Peyer's patch (tissue), 4 donors: ENCODE measurements around the gene GPR78.

Source experiments
- POLR2A ChIP-seq, 2 donors: fragments of 450-650 bp; IDR thresholded peaks; one replicate each; pipeline ENCODE4 v1.5.1; 2017; ENCODE audit warnings: antibody characterized with exemption in 2 of 2, mild to moderate bottlenecking in 2 of 2, moderate library complexity in 2 of 2
- TF ChIP-seq, protein P1 (sequence below), 6 experiments: fragments of 450-650 bp in 4 of 6; fragments of 200-600 bp in 2 of 6; sonication (generic) in 1 of 6; IDR thresholded peaks; one replicate each; pipeline ENCODE4 v1.5.1; 2017 to 2019; ENCODE audit warnings: antibody characterized with exemption in 6 of 6, mild to moderate bottlenecking in 3 of 6, moderate library complexity in 1 of 6

DNA sequence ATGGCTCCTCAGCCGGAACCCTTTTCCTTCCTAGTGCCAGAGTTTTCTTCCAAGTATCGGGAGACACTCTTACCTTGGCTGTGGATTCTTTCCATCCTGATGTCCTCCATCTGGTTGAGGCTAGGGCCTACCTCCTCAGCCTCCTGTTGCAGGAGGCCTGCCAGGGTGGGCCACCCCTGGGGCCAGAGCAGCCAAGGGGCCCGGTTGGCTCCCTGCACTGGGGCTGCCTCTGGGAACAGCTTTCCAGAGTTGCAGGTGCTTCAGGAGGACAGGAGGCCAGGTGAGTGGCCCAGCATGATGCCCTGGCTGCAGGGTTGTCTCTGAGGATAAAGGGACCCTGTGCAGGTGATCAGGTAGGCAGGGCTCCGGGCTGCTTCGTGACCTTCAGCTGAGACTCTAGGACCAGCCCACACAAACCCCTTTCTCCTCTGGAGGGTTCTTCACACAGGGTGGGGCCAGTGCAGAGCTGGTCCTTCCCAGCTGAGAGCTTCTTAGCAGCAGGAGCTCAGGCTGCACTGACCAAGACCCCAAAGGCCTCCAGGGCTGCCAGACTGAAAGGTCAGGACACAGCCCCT is 5.3 kb upstream of the GPR78 start:
- TF ChIP-seq, protein P1, sequence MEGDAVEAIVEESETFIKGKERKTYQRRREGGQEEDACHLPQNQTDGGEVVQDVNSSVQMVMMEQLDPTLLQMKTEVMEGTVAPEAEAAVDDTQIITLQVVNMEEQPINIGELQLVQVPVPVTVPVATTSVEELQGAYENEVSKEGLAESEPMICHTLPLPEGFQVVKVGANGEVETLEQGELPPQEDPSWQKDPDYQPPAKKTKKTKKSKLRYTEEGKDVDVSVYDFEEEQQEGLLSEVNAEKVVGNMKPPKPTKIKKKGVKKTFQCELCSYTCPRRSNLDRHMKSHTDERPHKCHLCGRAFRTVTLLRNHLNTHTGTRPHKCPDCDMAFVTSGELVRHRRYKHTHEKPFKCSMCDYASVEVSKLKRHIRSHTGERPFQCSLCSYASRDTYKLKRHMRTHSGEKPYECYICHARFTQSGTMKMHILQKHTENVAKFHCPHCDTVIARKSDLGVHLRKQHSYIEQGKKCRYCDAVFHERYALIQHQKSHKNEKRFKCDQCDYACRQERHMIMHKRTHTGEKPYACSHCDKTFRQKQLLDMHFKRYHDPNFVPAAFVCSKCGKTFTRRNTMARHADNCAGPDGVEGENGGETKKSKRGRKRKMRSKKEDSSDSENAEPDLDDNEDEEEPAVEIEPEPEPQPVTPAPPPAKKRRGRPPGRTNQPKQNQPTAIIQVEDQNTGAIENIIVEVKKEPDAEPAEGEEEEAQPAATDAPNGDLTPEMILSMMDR (IDR thresholded peaks at IDR 0.05), result no peak
- TF ChIP-seq POLR2A (IDR thresholded peaks at IDR 0.05), result no peak
